KMS-11 (cell line): ENCODE data around the gene MAML2.

Experiments
- H2AFZ ChIP-seq: fragments of 200-600 bp; sonication (generic); 2 replicates; pipeline ENCODE4 v1.6.1; 2016; ENCODE audit warnings: antibody characterized with exemption, mixed run types, low read depth
- H3K27ac ChIP-seq: fragments of 200-600 bp; sonication (generic); 2 replicates; pipeline ENCODE4 v1.6.1; 2016; ENCODE audit warnings: mild to moderate bottlenecking, mixed run types
- H3K27me3 ChIP-seq: fragments of 200-600 bp; sonication (generic); 2 replicates; pipeline ENCODE4 v1.6.1; 2017; ENCODE audit warnings: mild to moderate bottlenecking, low read depth, mixed run types, moderate library complexity; ENCODE audit not compliant: insufficient read depth
- H3K36me3 ChIP-seq: fragments of 200-600 bp; sonication (generic); 2 replicates; pipeline ENCODE4 v1.6.1; 2017; ENCODE audit warnings: mild to moderate bottlenecking, mixed run types; ENCODE audit not compliant: insufficient read depth
- H3K4me1 ChIP-seq: fragments of 200-600 bp; sonication (generic); 2 replicates; pipeline ENCODE4 v1.6.1; 2016; ENCODE audit warnings: mild to moderate bottlenecking, low read depth, mixed run types; ENCODE audit not compliant: poor library complexity, severe bottlenecking
- H3K4me2 ChIP-seq: fragments of 200-600 bp; sonication (generic); 2 replicates; pipeline ENCODE4 v1.7.0; 2016; ENCODE audit warnings: mild to moderate bottlenecking, mixed run types
- H3K4me3 ChIP-seq: fragments of 200-600 bp; sonication (generic); IDR thresholded peaks from 2 replicates; pipeline ENCODE4 v1.6.1; 2017; ENCODE audit warnings: low read depth, low read length, mixed read lengths; ENCODE audit not compliant: insufficient read depth
- H3K79me2 ChIP-seq: fragments of 200-600 bp; sonication (generic); 2 replicates; pipeline ENCODE4 v1.6.1; 2016; ENCODE audit warnings: low read depth, mixed run types; ENCODE audit not compliant: insufficient read depth
- H3K9ac ChIP-seq: fragments of 200-600 bp; sonication (generic); 2 replicates; pipeline ENCODE4 v1.6.1; 2016; ENCODE audit warnings: mild to moderate bottlenecking, mixed run types
- H4K20me1 ChIP-seq: fragments of 200-600 bp; sonication (generic); 2 replicates; pipeline ENCODE4 v1.6.1; 2016; ENCODE audit warnings: mild to moderate bottlenecking, mixed run types; ENCODE audit not compliant: insufficient read depth
- CTCF ChIP-seq: fragments of 200-600 bp; sonication (generic); conservative IDR thresholded peaks from 2 replicates; pipeline ENCODE4 v1.6.1; 2017; ENCODE audit warnings: low read depth, mild to moderate bottlenecking, antibody characterized with exemption, low read length, moderate library complexity, mixed read lengths

Gene MAML2

GRCh38 chr11:96180341-96180740 lies 162.7 kb downstream of the MAML2 start:
- Histone ChIP-seq H2AFZ (no peak overlapping the region), H3K36me3 (no peaks in the 10 kb centered on the region), H3K9ac (no peak overlapping the region), H3K27ac (no peak overlapping the region), H3K79me2 (no peaks in the 10 kb centered on the region), H3K4me2 (no peak overlapping the region), H3K27me3 (no peaks in the 10 kb centered on the region), H3K4me3 (no peak overlapping the region), H3K4me1 (peaks cover 2% of the 10 kb centered on the region), H4K20me1 (no peaks in the 10 kb centered on the region)
- TF ChIP-seq CTCF = no peak

- no peak overlapping the region for H2AFZ ChIP-seq
- no peaks in the 10 kb centered on the region for H3K36me3 ChIP-seq
- H3K27ac ChIP-seq = no peak overlapping the region
- no peaks in the 10 kb centered on the region for H3K4me1 ChIP-seq
- H3K4me2 ChIP-seq = no peak overlapping the region
- H3K9ac ChIP-seq = no peak overlapping the region
- H4K20me1 ChIP-seq = no peaks in the 10 kb centered on the region
- no peaks in the 10 kb centered on the region for H3K27me3 ChIP-seq
- H3K4me3 ChIP-seq = no peak overlapping the region
- H3K79me2 ChIP-seq = no peaks in the 10 kb centered on the region
- no peak for TF ChIP-seq CTCF
Observed at GRCh38 chr11:96179905-96180304, 163.1 kb downstream of the MAML2 start.

GRCh38 chr11:96178887-96179279 lies 164.1 kb downstream of the MAML2 start:
- Histone ChIP-seq H3K27ac (no peak overlapping the region), H3K36me3 (no peaks in the 10 kb centered on the region), H4K20me1 (no peaks in the 10 kb centered on the region), H3K4me3 (no peak overlapping the region), H3K9ac (no peak overlapping the region), H2AFZ (no peak overlapping the region), H3K79me2 (no peaks in the 10 kb centered on the region), H3K27me3 (no peaks in the 10 kb centered on the region), H3K4me1 (no peaks in the 10 kb centered on the region), H3K4me2 (no peak overlapping the region)
- no peak for TF ChIP-seq CTCF

- Histone ChIP-seq H3K36me3 (no peaks in the 10 kb centered on the region), H3K9ac (no peak overlapping the region), H3K27me3 (no peaks in the 10 kb centered on the region), H3K27ac (no peak overlapping the region), H3K79me2 (no peaks in the 10 kb centered on the region), H3K4me1 (no peaks in the 10 kb centered on the region), H4K20me1 (no peaks in the 10 kb centered on the region), H2AFZ (no peak overlapping the region), H3K4me3 (no peak overlapping the region), H3K4me2 (no peak overlapping the region)
- TF ChIP-seq CTCF = no peak
Observed at GRCh38 chr11:96178049-96178886, 164.7 kb downstream of the MAML2 start.
